Measurements from ENCODE around the gene IQCM. TPM values are rescaled to one million over a fixed set of nuclear protein-coding genes. Genes with fewer than 3 reads are reported as not detected.

IQCM gene
- total and polyA plus RNA-seq, 10 of the 15 experiments (the other 5 are each of a cell fraction or from before 2014, with no cell fraction given): not detected

DNA sequence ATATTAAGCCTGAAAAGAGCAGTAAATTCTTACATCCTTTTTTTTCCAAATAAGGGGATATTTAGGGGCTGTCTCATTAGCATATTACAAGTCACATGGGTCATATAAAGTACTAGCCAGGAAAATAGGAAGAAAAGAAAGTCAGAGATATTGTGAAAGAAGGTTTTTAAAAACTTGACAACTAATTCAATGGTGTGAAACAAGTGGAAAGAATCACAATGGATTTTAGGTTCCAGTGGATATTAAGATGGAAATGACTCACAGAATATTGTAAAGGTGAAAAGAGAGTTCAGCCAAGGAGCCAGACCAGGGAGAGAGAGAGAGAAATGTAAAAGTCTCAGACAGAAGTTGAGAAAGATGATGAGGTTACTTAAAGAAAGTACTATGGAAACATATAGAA, 297.2 kb downstream of the IQCM start:
- TF ChIP-seq SIX5 (IDR thresholded peaks at IDR 0.05; ENCODE audit: low read depth, low read length, severe bottlenecking): no peak
- SMC1A ChIA-PET (ENCODE audit: uncharacterized antibody, unreplicated experiment): no interaction called here
- DNase-seq (ENCODE audit: low read depth, low spot score): no peak
- Histone ChIP-seq H3K4me1 (ENCODE audit: control insufficient read depth, insufficient read depth, low read length) (no peaks in the 10 kb centered on the region), H3K4me3 (no peak overlapping the region), H4K20me1 (ENCODE audit: control insufficient read depth, insufficient read depth) (no peaks in the 10 kb centered on the region), H3K4me2 (ENCODE audit: control insufficient read depth, insufficient read depth) (no peak overlapping the region), H3K9ac (ENCODE audit: control insufficient read depth, insufficient read depth, low read length) (no peak overlapping the region), H3K36me3 (ENCODE audit: control insufficient read depth in 2 of 2, insufficient read depth in 2 of 2, low read length in 1 of 2) (no peaks in the 10 kb centered on the region), H3K27ac (ENCODE audit: control insufficient read depth, insufficient read depth) (no peak overlapping the region), H2AFZ (ENCODE audit: control insufficient read depth, low read depth, low read length) (no peak overlapping the region), H3K9me3 (replicated peaks; ENCODE audit: control insufficient read depth, insufficient read depth, low read length) (no peaks in the 10 kb centered on the region), H3K79me2 (ENCODE audit: control insufficient read depth, insufficient read depth, low read length) (no peaks in the 10 kb centered on the region), H3K27me3 (replicated peaks in 1 of 2; ENCODE audit: control insufficient read depth in 2 of 2, insufficient read depth in 2 of 2, low read length in 1 of 2) (no peaks in the 10 kb centered on the region)
- RAD21 ChIA-PET (ENCODE audit: unreplicated experiment): no interaction called here
- intact Hi-C loops (cut with micrococcal nuclease; ENCODE audit: unreplicated experiment) (no loop called here), in situ Hi-C loops (cut with MboI) (no loop called here)
- BruUV-seq (replicated peaks): no TSS peak
- POLR2A ChIA-PET: no interaction called here
- FAIRE-seq: no peak
- CTCF ChIA-PET: no interaction called here
- no peak for ATAC-seq

DNA sequence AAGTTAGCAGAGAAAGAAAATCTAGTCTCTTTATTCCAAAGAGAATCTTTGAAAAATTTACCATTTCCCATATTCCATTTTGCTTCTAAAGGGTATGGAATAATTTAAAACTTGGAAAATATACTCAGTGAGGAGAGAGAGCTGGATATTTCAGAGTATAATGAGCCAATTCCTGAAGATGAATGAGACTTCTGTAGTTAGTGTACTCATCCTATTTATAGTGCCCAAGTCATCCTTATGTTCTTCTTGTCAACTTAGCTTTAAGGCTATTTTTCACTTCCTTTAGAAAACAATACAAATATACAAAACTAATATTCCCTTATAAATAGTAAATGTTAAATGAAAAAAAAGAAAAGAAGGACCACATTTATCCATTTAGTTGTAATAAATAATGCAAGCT, 302.6 kb downstream of the IQCM start:
- Histone ChIP-seq H3K27ac (ENCODE audit: control insufficient read depth, insufficient read depth) (no peak overlapping the region), H3K4me2 (ENCODE audit: control insufficient read depth, insufficient read depth) (no peak overlapping the region), H3K4me3 (no peak overlapping the region), H2AFZ (ENCODE audit: control insufficient read depth, low read depth, low read length) (no peak overlapping the region), H4K20me1 (ENCODE audit: control insufficient read depth, insufficient read depth) (no peaks in the 10 kb centered on the region), H3K9ac (ENCODE audit: control insufficient read depth, insufficient read depth, low read length) (no peak overlapping the region), H3K27me3 (replicated peaks in 1 of 2; ENCODE audit: control insufficient read depth in 2 of 2, insufficient read depth in 2 of 2, low read length in 1 of 2) (no peaks in the 10 kb centered on the region), H3K9me3 (replicated peaks; ENCODE audit: control insufficient read depth, insufficient read depth, low read length) (no peaks in the 10 kb centered on the region), H3K36me3 (ENCODE audit: control insufficient read depth in 2 of 2, insufficient read depth in 2 of 2, low read length in 1 of 2) (no peaks in the 10 kb centered on the region), H3K4me1 (ENCODE audit: control insufficient read depth, insufficient read depth, low read length) (no peaks in the 10 kb centered on the region), H3K79me2 (ENCODE audit: control insufficient read depth, insufficient read depth, low read length) (no peaks in the 10 kb centered on the region)
- CTCF ChIA-PET: interaction anchor here (0.6 kb wide), 1 partner anchor 36 kb away, joined by 3 read pairs; no protein-coding TSS in a partner anchor
- SMC1A ChIA-PET (ENCODE audit: uncharacterized antibody, unreplicated experiment): interaction anchor here (1.2 kb wide), 1 partner anchor 13 kb away, joined by 3 read pairs; no protein-coding TSS in a partner anchor
- intact Hi-C loops (cut with micrococcal nuclease; ENCODE audit: unreplicated experiment): no loop called here
- no peak for FAIRE-seq
- no peak for ATAC-seq
- BruUV-seq (replicated peaks): no TSS peak
- RAD21 ChIA-PET (ENCODE audit: unreplicated experiment): interaction anchor here (0.6 to 1.0 kb wide), 2 partner anchors 53 to 155 kb away, joined by 3 read pairs; no protein-coding TSS in a partner anchor
- in situ Hi-C loops (cut with MboI): no loop called here
- DNase-seq (ENCODE audit: low read depth, low spot score): no peak
- POLR2A ChIA-PET: no interaction called here
- TF ChIP-seq KAT2A (conservative IDR thresholded peaks at IDR 0.05; ENCODE audit: control insufficient read depth, low read depth, low read length): no peak
- TF ChIP-seq, protein P1, sequence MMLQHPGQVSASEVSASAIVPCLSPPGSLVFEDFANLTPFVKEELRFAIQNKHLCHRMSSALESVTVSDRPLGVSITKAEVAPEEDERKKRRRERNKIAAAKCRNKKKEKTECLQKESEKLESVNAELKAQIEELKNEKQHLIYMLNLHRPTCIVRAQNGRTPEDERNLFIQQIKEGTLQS (IDR thresholded peaks at IDR 0.05; ENCODE audit: borderline replicate concordance, extremely low read depth, low read depth, low read length): no peak
- TF ChIP-seq ASH2L (IDR thresholded peaks at IDR 0.05; ENCODE audit: borderline replicate concordance, low read depth): no peak
- TF ChIP-seq, protein P2, sequence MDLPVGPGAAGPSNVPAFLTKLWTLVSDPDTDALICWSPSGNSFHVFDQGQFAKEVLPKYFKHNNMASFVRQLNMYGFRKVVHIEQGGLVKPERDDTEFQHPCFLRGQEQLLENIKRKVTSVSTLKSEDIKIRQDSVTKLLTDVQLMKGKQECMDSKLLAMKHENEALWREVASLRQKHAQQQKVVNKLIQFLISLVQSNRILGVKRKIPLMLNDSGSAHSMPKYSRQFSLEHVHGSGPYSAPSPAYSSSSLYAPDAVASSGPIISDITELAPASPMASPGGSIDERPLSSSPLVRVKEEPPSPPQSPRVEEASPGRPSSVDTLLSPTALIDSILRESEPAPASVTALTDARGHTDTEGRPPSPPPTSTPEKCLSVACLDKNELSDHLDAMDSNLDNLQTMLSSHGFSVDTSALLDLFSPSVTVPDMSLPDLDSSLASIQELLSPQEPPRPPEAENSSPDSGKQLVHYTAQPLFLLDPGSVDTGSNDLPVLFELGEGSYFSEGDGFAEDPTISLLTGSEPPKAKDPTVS (IDR thresholded peaks at IDR 0.05; ENCODE audit: low read depth, low read length): no peak
- TF ChIP-seq BCL11A (IDR thresholded peaks at IDR 0.05; ENCODE audit: low read depth, low read length): no peak
- no peak for TF ChIP-seq SPI1 (IDR thresholded peaks at IDR 0.05; ENCODE audit: borderline replicate concordance, insufficient read depth, low read depth, low read length)
- TF ChIP-seq SUZ12 (IDR thresholded peaks at IDR 0.05; ENCODE audit: unreplicated experiment): no peak
- TF ChIP-seq RCOR1 (conservative IDR thresholded peaks at IDR 0.05; ENCODE audit: low read depth, low read length): no peak
- no peak for TF ChIP-seq SREBF2 (IDR thresholded peaks at IDR 0.05; ENCODE audit: low read length)
- TF ChIP-seq, protein P3, sequence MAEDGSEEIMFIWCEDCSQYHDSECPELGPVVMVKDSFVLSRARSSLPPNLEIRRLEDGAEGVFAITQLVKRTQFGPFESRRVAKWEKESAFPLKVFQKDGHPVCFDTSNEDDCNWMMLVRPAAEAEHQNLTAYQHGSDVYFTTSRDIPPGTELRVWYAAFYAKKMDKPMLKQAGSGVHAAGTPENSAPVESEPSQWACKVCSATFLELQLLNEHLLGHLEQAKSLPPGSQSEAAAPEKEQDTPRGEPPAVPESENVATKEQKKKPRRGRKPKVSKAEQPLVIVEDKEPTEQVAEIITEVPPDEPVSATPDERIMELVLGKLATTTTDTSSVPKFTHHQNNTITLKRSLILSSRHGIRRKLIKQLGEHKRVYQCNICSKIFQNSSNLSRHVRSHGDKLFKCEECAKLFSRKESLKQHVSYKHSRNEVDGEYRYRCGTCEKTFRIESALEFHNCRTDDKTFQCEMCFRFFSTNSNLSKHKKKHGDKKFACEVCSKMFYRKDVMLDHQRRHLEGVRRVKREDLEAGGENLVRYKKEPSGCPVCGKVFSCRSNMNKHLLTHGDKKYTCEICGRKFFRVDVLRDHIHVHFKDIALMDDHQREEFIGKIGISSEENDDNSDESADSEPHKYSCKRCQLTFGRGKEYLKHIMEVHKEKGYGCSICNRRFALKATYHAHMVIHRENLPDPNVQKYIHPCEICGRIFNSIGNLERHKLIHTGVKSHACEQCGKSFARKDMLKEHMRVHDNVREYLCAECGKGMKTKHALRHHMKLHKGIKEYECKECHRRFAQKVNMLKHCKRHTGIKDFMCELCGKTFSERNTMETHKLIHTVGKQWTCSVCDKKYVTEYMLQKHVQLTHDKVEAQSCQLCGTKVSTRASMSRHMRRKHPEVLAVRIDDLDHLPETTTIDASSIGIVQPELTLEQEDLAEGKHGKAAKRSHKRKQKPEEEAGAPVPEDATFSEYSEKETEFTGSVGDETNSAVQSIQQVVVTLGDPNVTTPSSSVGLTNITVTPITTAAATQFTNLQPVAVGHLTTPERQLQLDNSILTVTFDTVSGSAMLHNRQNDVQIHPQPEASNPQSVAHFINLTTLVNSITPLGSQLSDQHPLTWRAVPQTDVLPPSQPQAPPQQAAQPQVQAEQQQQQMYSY (CRISPR knock-in tag; IDR thresholded peaks at IDR 0.05): no peak
